ENCODE data around the gene CDPF1. TPM values are rescaled to one million over a fixed set of nuclear protein-coding genes. Genes with fewer than 3 reads are reported as not detected.
A peak's percentile ranks its signal among the peaks of the same experiment; 100 is the strongest.

CDPF1 gene
- total and polyA plus RNA-seq, 4 donors, result 8.9 to 17.2 (median 12.4) TPM

GRCh38 chr22:46239261-46240048 lies 10.6 kb downstream of the CDPF1 start:
- no peak for TF ChIP-seq CTCF (IDR thresholded peaks at IDR 0.05; ENCODE audit: control extremely low read depth, extremely low read depth)
- ATAC-seq (ENCODE audit: insufficient read depth, low FRiP score) (no peak), DNase-seq (no peak)
- Histone ChIP-seq H3K4me1 (ENCODE audit: control insufficient read depth in 5 of 5, insufficient read depth in 5 of 5, low read length in 5 of 5) (no peaks in the 10 kb centered on the region), H3K9me3 (ENCODE audit: control insufficient read depth in 4 of 4, insufficient read depth in 3 of 4, low read length in 3 of 4) (no peaks in the 10 kb centered on the region), H3K9ac (ENCODE audit: insufficient read depth in 1 of 2, low read length in 2 of 2) (no peak overlapping the region), H3K36me3 (ENCODE audit: control insufficient read depth in 4 of 4, insufficient read depth in 4 of 4, low read length in 4 of 4) (peaks cover 7 to 20% (median 10%) of the 10 kb centered on the region in 4 donors), H3K27ac (ENCODE audit: low read depth in 1 of 2, low read length in 1 of 2) (no peak overlapping the region), H3K27me3 (ENCODE audit: control insufficient read depth in 3 of 3, insufficient read depth in 3 of 3, low read length in 2 of 3) (no peaks in the 10 kb centered on the region), H3K4me3 (no peak overlapping the region)
- WGBS, 2 donors, result 45 to 76% methylated on average over 20 of the region's 20 CpGs

- no peaks in the 10 kb centered on the region for H3K27me3 ChIP-seq (ENCODE audit: control insufficient read depth in 3 of 3, insufficient read depth in 3 of 3, low read length in 2 of 3)
- no peak overlapping the region for H3K27ac ChIP-seq (ENCODE audit: low read depth in 1 of 2, low read length in 1 of 2)
- peaks cover 2 to 18% (median 9%) of the 10 kb centered on the region in 4 donors for H3K36me3 ChIP-seq (ENCODE audit: control insufficient read depth in 4 of 4, insufficient read depth in 4 of 4, low read length in 4 of 4)
- H3K9me3 ChIP-seq (ENCODE audit: control insufficient read depth in 4 of 4, insufficient read depth in 3 of 4, low read length in 3 of 4), result no peaks in the 10 kb centered on the region
- TF ChIP-seq CTCF (IDR thresholded peaks at IDR 0.05; ENCODE audit: control extremely low read depth, extremely low read depth), result no peak
- no peak for DNase-seq
- no peak for ATAC-seq (ENCODE audit: insufficient read depth, low FRiP score)
- H3K4me1 ChIP-seq (ENCODE audit: control insufficient read depth in 5 of 5, insufficient read depth in 5 of 5, low read length in 5 of 5), result no peaks in the 10 kb centered on the region
- 92 to 96% methylated on average over 16 of the region's 16 CpGs for WGBS, 2 donors
- no peak overlapping the region for H3K9ac ChIP-seq (ENCODE audit: insufficient read depth in 1 of 2, low read length in 2 of 2)
- H3K4me3 ChIP-seq, result no peak overlapping the region
These were observed 11.6 kb downstream of the CDPF1 start for GRCh38 chr22:46238541-46238940.

GRCh38 chr22:46237453-46238124 lies 12.5 kb downstream of the CDPF1 start:
- Histone ChIP-seq H3K27me3 (ENCODE audit: control insufficient read depth in 3 of 3, insufficient read depth in 3 of 3, low read length in 2 of 3) (no peaks in the 10 kb centered on the region), H3K4me3 (no peak overlapping the region), H3K9ac (ENCODE audit: insufficient read depth in 1 of 2, low read length in 2 of 2) (no peak overlapping the region), H3K4me1 (ENCODE audit: control insufficient read depth in 5 of 5, insufficient read depth in 5 of 5, low read length in 5 of 5) (no peaks in the 10 kb centered on the region), H3K27ac (ENCODE audit: low read depth in 1 of 2, low read length in 1 of 2) (peak overlapping the region in 1 of 2 donors; percentile 28), H3K9me3 (ENCODE audit: control insufficient read depth in 4 of 4, insufficient read depth in 3 of 4, low read length in 3 of 4) (peaks cover 0 to 2% (median 0%) of the 10 kb centered on the region in 4 donors), H3K36me3 (ENCODE audit: control insufficient read depth in 4 of 4, insufficient read depth in 4 of 4, low read length in 4 of 4) (peaks cover under 1 to 16% (median 11%) of the 10 kb centered on the region in 4 donors)
- TF ChIP-seq CTCF (IDR thresholded peaks at IDR 0.05; ENCODE audit: control extremely low read depth, extremely low read depth), result no peak
- no peak for ATAC-seq (ENCODE audit: insufficient read depth, low FRiP score)
- no peak for DNase-seq
- WGBS, 2 donors, result 85 to 89% methylated on average over 12 of the region's 12 CpGs
